Adrenal gland (tissue), 5 donors: ENCODE data around the gene QSOX2.

Experiments
- POLR2A ChIP-seq, 2 donors: fragments of 450-650 bp; IDR thresholded peaks; one replicate each; pipeline ENCODE4 v1.6.1; 2017; ENCODE audit warnings: antibody characterized with exemption in 2 of 2, mild to moderate bottlenecking in 2 of 2, moderate library complexity in 1 of 2
- TF ChIP-seq, protein P1 (sequence below), 6 experiments: fragments of 450-650 bp in 4 of 6; fragments of 200-600 bp in 2 of 6; sonication (generic) in 1 of 6; IDR thresholded peaks; 1 replicate in 5 of 6; 2 replicates in 1 of 6; pipeline versions ENCODE4 v1.5.1 to v1.8.0; 2016 to 2021; ENCODE audit warnings: antibody characterized with exemption in 6 of 6, mild to moderate bottlenecking in 2 of 6, moderate library complexity in 1 of 6
- donor health status: DM: no; HTN: no; CAD: no.

- TF ChIP-seq, protein P1, sequence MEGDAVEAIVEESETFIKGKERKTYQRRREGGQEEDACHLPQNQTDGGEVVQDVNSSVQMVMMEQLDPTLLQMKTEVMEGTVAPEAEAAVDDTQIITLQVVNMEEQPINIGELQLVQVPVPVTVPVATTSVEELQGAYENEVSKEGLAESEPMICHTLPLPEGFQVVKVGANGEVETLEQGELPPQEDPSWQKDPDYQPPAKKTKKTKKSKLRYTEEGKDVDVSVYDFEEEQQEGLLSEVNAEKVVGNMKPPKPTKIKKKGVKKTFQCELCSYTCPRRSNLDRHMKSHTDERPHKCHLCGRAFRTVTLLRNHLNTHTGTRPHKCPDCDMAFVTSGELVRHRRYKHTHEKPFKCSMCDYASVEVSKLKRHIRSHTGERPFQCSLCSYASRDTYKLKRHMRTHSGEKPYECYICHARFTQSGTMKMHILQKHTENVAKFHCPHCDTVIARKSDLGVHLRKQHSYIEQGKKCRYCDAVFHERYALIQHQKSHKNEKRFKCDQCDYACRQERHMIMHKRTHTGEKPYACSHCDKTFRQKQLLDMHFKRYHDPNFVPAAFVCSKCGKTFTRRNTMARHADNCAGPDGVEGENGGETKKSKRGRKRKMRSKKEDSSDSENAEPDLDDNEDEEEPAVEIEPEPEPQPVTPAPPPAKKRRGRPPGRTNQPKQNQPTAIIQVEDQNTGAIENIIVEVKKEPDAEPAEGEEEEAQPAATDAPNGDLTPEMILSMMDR (IDR thresholded peaks at IDR 0.05): no peak
- no peak for TF ChIP-seq POLR2A (IDR thresholded peaks at IDR 0.05)
Observed at GRCh38 chr9:136197930-136198604, 47.5 kb downstream of the QSOX2 start.
